Measurements from ENCODE around the gene ADIPOQ. TPM values are rescaled to one million over a fixed set of nuclear protein-coding genes. Genes with fewer than 3 reads are reported as not detected.
A peak's percentile ranks its signal among the peaks of the same experiment; 100 is the strongest.
"Not testable (repeated sequence)": the region's sequence is repeated elsewhere in the genome, so short reads cannot be mapped to it uniquely, and the experiment has no call there.

The ADIPOQ gene
- total RNA-seq, 2 experiments from 2014 or later = not detected

DNA sequence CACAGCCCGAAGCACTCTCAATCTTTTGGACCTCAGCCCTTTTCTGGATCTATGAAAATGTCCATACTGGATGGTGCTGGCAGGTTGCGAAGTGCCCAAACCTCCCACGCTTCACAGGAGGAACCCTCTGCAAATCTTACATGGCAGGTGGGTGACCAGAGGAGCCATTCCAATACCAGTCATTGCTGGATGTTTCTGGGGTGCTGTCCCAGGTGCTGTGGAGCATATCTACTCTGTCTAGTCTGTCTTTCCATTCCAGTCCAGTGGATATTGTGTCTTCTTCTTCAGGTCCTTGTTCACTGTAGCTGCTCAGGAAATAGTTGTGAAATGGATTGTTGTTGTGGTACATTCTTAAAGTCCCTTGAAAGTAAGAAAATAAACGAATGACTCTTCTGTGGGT, 10.7 kb upstream of the ADIPOQ start:
- no peak for DNase-seq
- ChIA-PET POLR2A (no interaction called here), CTCF (no interaction called here)
- Mint-ChIP-seq H3K9me3 (no peaks in the 10 kb centered on the region), H3K27me3 (peaks cover 66% of the 10 kb centered on the region), H3K4me1 (peaks cover 8% of the 10 kb centered on the region), H3K27ac (no peak overlapping the region), H3K36me3 (ENCODE audit: low read depth) (no peaks in the 10 kb centered on the region), H3K4me3 (no peak overlapping the region)

DNA sequence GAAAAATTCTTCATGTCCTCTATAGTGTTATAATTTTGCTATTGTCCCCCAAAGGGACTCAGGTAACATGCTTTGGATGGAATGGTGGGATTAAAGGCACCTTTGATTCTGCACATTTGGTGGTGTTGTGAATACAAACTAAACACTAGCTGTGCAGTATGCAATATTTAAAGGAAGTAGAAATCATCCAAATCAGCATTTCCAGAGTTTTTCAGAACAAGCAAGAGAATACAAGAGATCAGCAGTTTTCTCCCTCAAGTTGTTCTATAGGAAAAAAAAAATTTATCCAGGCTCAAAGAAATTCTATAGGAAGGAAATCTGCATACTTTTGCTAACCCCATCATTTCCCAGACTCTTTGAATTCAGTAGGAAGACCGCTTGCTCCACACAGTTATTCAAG, 10.2 kb upstream of the ADIPOQ start:
- H3K4me3 Mint-ChIP-seq = no peak overlapping the region
- ChIA-PET CTCF (no interaction called here), POLR2A (no interaction called here)
- peaks cover 6% of the 10 kb centered on the region for H3K4me1 Mint-ChIP-seq
- peaks cover 66% of the 10 kb centered on the region for H3K27me3 Mint-ChIP-seq
- no peak for DNase-seq
- H3K36me3 Mint-ChIP-seq (ENCODE audit: low read depth) = no peaks in the 10 kb centered on the region
- H3K27ac Mint-ChIP-seq = no peak overlapping the region
- H3K9me3 Mint-ChIP-seq = no peaks in the 10 kb centered on the region

DNA sequence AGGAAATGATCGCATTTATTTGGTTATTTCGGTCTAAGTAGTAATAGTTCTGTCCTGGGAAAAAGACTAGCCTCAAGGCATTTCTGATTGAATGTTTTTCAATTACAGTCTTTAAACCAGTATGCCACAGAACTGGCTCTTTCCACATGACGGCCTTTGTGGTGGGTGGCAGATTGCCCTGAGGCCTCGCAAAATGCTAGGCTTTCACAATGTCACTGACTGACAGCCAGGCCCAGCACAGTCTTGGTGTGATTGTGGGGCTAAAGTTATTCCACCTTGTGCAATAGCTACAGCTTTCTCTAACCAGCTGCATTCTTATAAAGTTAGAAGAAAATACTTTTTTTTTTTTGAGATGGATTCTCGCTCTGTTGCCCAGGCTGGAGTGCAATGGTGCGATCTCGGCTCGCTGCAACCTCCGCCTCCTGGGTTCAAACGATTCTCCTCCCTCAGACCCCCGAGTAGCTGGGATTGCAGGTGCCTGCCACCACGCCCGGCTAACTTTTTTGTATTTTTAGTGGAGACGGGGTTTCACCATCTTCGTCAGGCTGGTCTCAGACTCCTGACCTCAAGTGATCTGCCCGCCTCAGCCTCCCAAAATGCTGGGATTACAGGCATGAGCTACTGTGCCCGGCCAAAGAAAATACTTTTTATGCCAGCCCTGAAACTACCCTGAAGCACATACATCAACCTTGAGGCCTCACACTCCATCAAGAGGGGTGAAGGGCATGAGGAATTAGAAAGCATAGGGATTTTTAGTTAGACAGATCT, 2.5 kb upstream of the ADIPOQ start:
- H3K4me1 Mint-ChIP-seq = no peaks in the 10 kb centered on the region
- CTCF ChIA-PET = interaction anchor here (0.6 to 2.5 kb wide), 5 partner anchors 9 to 348 kb away, joined by 3 to 7 read pairs (median 3); no protein-coding TSS in a partner anchor

DNA sequence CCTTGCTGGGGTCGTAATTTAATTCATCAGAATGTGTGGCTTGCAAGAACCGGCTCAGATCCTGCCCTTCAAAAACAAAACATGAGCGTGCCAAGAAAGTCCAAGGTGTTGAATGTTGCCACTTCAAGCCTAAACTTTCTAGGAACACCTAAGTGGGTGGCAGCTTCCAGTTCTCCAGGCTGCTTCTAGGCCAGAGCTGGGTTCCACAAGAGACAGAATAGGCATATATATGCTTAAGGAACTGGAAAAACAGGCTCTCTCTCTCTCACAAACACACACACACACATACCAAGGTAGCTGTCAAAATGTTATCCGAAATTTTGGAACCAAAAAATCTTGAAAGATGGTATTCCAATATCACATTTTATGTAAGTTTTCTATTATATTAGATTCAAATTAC, 890 bp upstream of the ADIPOQ start:
- POLR2A ChIA-PET = interaction anchor here (0.7 kb wide), 1 partner anchor 333 kb away, joined by 3 read pairs; no protein-coding TSS in a partner anchor
- Mint-ChIP-seq H3K9me3 (no peaks in the 10 kb centered on the region), H3K4me1 (no peaks in the 10 kb centered on the region), H3K36me3 (ENCODE audit: low read depth) (no peaks in the 10 kb centered on the region), H3K4me3 (no peak overlapping the region), H3K27me3 (peaks cover 8% of the 10 kb centered on the region), H3K27ac (no peak overlapping the region)
- CTCF ChIA-PET = interaction anchor here (0.5 to 2.5 kb wide), 3 partner anchors 8 to 260 kb away, joined by 3 to 7 read pairs (median 3); no protein-coding TSS in a partner anchor
- no peak for DNase-seq

More for the DNA sequence above, 2.5 kb upstream of the ADIPOQ start:
- Mint-ChIP-seq H3K4me3 (no peak overlapping the region), H3K27ac (no peak overlapping the region), H3K36me3 (ENCODE audit: low read depth) (no peaks in the 10 kb centered on the region), H3K9me3 (no peaks in the 10 kb centered on the region), H3K27me3 (peaks cover 6% of the 10 kb centered on the region)
- DNase-seq = no peak
- POLR2A ChIA-PET = no interaction called here

DNA sequence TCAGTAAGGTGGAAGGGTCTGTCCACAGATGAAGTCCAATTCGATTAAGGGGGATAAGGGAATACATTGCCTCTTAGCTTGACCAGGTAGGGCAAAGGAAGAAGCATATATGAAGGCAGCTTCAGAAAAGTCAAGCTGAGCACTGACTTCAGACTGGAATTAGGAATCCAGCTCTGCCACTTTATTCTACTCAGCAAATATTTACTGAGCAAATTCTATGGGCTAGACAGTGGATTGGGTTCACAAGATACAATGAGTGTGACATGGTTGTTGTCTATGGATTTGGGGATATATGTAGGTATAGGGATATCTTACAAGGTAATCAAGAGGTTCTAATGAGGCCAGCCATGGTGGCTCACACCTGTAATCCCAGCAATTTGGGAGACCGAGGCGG, 526 bp downstream of the ADIPOQ start:
- Mint-ChIP-seq H3K27ac (no peak overlapping the region), H3K4me1 (peaks cover 2% of the 10 kb centered on the region), H3K36me3 (ENCODE audit: low read depth) (no peaks in the 10 kb centered on the region), H3K9me3 (no peaks in the 10 kb centered on the region), H3K27me3 (peaks cover 14% of the 10 kb centered on the region), H3K4me3 (no peak overlapping the region)
- no peak for DNase-seq
- CTCF ChIA-PET = interaction anchor here (1.2 kb wide), 1 partner anchor 13 kb away, joined by 3 read pairs; no protein-coding TSS in a partner anchor
- POLR2A ChIA-PET = no interaction called here

DNA sequence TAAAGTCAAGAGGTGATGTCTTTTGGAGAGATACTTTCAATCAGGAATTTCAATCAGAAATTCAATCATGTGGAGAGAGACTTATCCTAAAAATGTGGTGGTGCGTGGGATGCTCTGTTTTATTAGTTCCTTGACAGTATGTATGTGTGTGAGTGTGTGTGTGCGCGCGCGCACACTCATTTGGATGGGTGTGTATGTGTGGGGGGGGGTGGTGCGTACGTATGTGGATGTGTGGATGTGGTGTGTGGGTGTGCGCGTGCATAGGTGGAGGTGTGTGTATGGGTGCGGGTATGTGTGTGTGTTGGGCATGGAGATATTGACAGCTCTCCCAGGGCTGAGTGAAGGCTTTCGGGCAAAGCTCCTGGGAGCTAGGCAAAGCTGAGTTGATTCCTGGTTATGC, 2.4 kb downstream of the ADIPOQ start:
- H3K4me1 Mint-ChIP-seq = peaks cover 9% of the 10 kb centered on the region
- H3K27ac Mint-ChIP-seq = no peak overlapping the region
- H3K27me3 Mint-ChIP-seq = peaks cover 14% of the 10 kb centered on the region
- no peaks in the 10 kb centered on the region for H3K9me3 Mint-ChIP-seq
- ChIA-PET CTCF (interaction anchor here (0.6 to 0.8 kb wide), 3 partner anchors 24 to 236 kb away, joined by 3 to 4 read pairs (median 3); no protein-coding TSS in a partner anchor), POLR2A (no interaction called here)
- no peak overlapping the region for H3K4me3 Mint-ChIP-seq
- DNase-seq = no peak
- H3K36me3 Mint-ChIP-seq (ENCODE audit: low read depth) = no peaks in the 10 kb centered on the region

DNA sequence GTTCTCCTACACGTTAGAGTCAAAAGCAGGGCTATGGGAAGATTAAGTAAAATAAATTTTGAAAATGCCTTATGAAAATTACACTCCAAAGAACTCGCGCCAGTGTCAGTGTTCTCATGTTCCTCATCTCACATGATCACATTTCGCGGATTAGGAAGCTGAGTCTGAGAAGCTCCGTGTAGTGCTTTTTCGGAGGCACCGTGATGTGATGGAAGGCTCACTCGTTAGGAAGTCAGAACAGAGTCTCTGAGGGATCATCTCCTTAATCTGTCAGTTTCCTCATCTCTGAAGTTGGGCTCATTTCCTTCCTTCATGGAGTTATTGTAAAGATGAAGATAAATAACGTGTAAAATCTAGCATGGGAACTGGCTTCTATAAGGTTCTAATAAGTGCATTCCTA, 3.2 kb downstream of the ADIPOQ start:
- Mint-ChIP-seq H3K36me3 (ENCODE audit: low read depth) (no peaks in the 10 kb centered on the region), H3K27ac (no peak overlapping the region), H3K4me1 (peaks cover 14% of the 10 kb centered on the region), H3K9me3 (no peaks in the 10 kb centered on the region), H3K27me3 (peaks cover 14% of the 10 kb centered on the region), H3K4me3 (no peak overlapping the region)
- no peak for DNase-seq
- POLR2A ChIA-PET = no interaction called here
- CTCF ChIA-PET = interaction anchor here (0.6 to 1.7 kb wide), 2 partner anchors 103 to 293 kb away, joined by 3 read pairs; partner anchors contain the start of gene RPL39L

DNA sequence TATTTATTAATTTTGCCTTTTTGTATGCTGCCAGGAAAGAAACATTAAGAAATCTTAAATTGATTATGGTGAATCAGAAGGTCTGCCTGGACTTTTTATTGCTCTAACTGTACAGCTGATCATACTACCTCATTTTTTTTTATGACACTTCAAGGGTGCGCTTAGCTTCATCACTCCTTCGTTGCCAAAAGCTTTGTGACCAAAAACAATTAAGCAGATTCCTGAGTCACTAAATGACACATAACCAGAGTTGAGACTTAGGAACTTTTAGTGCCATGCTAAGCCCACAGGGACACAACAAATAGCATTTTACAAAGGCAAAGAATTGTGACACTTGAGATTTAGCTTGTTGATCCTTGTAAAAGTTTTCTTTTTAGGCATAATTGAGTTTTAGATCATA, 4.9 kb downstream of the ADIPOQ start:
- CTCF ChIA-PET = interaction anchor here (1.0 to 1.7 kb wide), 4 partner anchors 9 to 292 kb away, joined by 3 to 5 read pairs (median 4); partner anchors contain the start of gene RPL39L
- no peak for DNase-seq
- Mint-ChIP-seq H3K4me3 (no peak overlapping the region), H3K4me1 (peaks cover 23% of the 10 kb centered on the region), H3K27ac (no peak overlapping the region), H3K9me3 (peaks cover 3% of the 10 kb centered on the region), H3K36me3 (ENCODE audit: low read depth) (peaks cover 5% of the 10 kb centered on the region), H3K27me3 (peaks cover 14% of the 10 kb centered on the region)
- POLR2A ChIA-PET = no interaction called here

DNA sequence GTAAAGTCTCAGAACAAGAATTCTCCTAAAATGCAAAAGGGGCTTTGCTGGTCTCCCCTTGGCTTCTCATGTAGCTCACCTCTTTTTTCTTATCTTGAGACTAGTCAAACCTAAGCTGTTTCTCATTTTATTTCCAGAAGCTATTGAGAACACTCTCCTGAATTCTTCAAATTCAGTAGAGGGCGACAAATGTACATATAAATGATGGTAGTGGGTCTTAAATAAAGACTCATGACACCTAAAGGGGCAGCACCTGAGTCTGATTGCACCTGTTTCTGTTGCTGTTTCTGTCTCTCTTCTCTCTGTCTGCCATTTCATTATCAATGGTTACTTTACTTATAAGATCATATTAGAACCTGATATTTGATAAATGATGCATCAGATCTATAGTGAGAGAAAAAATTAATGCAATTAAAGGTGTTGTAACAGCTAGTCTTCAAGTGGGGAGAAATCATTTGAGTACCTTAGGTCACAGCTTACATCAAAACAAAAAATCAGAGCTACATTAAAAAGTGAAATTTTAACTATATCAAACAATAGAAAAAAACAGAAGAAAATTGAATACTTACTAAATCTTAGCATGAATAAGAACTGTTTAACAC, 7.0 kb downstream of the ADIPOQ start:
- Mint-ChIP-seq H3K36me3 (ENCODE audit: low read depth) (peaks cover 9% of the 10 kb centered on the region), H3K27ac (peak overlapping the region; percentile 33), H3K9me3 (peaks cover 8% of the 10 kb centered on the region), H3K27me3 (peaks cover 14% of the 10 kb centered on the region), H3K4me3 (no peak overlapping the region), H3K4me1 (peaks cover 23% of the 10 kb centered on the region)
- POLR2A ChIA-PET = interaction anchor here (0.6 to 1.3 kb wide), 4 partner anchors 60 to 82 kb away, joined by 3 to 10 read pairs (median 3); no protein-coding TSS in a partner anchor
- CTCF ChIA-PET = interaction anchor here (0.6 to 1.9 kb wide), 23 partner anchors 9 to 316 kb away, joined by 3 to 14 read pairs (median 3); partner anchors contain the start of gene ST6GAL1
- DNase-seq = peak; percentile 40

DNA sequence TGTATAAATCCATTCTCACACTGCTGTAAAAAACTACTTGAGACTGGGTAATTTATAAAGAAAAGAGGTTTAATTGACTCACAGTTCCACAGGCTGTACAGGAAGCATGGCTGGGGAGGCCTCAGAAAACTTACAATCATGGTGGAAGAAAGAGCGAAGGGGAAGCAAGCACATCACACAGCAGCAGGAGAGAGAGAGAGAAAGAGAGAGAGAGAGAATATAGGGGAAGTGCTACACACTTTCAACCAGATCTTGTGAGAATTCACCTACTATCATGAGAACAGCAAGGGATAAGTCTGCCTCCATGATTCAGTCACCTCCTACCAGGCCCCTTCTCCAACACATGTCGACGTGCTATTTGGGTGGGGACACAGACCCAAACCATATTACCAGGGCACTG, 9.3 kb downstream of the ADIPOQ start:
- H3K4me3 Mint-ChIP-seq; H3K27me3 Mint-ChIP-seq; POLR2A ChIA-PET; DNase-seq; H3K36me3 Mint-ChIP-seq (ENCODE audit: low read depth): not testable (repeated sequence)
- CTCF ChIA-PET = interaction anchor here (0.7 to 1.0 kb wide), 2 partner anchors 14 to 165 kb away, joined by 3 to 4 read pairs; no protein-coding TSS in a partner anchor
- Mint-ChIP-seq H3K4me1 (peaks cover 23% of the 10 kb centered on the region), H3K27ac (peak overlapping the region; percentile 38), H3K9me3 (peaks cover 10% of the 10 kb centered on the region)

DNA sequence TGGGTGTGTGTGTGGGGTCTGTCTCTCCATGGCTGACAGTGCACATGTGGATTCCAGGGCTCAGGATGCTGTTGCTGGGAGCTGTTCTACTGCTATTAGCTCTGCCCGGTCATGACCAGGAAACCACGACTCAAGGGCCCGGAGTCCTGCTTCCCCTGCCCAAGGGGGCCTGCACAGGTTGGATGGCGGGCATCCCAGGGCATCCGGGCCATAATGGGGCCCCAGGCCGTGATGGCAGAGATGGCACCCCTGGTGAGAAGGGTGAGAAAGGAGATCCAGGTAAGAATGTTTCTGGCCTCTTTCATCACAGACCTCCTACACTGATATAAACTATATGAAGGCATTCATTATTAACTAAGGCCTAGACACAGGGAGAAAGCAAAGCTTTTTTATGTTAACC, 10.5 kb downstream of the ADIPOQ start:
- POLR2A ChIA-PET = no interaction called here
- Mint-ChIP-seq H3K36me3 (ENCODE audit: low read depth) (peaks cover 9% of the 10 kb centered on the region), H3K27me3 (no peaks in the 10 kb centered on the region), H3K9me3 (peaks cover 10% of the 10 kb centered on the region), H3K27ac (no peak overlapping the region), H3K4me3 (no peak overlapping the region), H3K4me1 (peaks cover 21% of the 10 kb centered on the region)
- CTCF ChIA-PET = interaction anchor here (0.6 to 0.9 kb wide), 2 partner anchors 85 to 286 kb away, joined by 3 read pairs; partner anchors contain the start of gene RPL39L
- no peak for DNase-seq

DNA sequence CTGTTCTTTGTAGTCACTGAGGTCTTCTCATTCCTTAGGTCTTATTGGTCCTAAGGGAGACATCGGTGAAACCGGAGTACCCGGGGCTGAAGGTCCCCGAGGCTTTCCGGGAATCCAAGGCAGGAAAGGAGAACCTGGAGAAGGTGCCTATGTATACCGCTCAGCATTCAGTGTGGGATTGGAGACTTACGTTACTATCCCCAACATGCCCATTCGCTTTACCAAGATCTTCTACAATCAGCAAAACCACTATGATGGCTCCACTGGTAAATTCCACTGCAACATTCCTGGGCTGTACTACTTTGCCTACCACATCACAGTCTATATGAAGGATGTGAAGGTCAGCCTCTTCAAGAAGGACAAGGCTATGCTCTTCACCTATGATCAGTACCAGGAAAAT, 11.6 kb downstream of the ADIPOQ start:
- Mint-ChIP-seq H3K27me3 (no peaks in the 10 kb centered on the region), H3K4me3 (no peak overlapping the region), H3K36me3 (ENCODE audit: low read depth) (peaks cover 9% of the 10 kb centered on the region), H3K27ac (no peak overlapping the region), H3K9me3 (peaks cover 10% of the 10 kb centered on the region), H3K4me1 (peaks cover 21% of the 10 kb centered on the region)
- POLR2A ChIA-PET = no interaction called here
- CTCF ChIA-PET = interaction anchor here (0.6 to 1.5 kb wide), 2 partner anchors 80 to 285 kb away, joined by 3 read pairs; partner anchors contain the start of gene RPL39L
- DNase-seq = no peak

DNA sequence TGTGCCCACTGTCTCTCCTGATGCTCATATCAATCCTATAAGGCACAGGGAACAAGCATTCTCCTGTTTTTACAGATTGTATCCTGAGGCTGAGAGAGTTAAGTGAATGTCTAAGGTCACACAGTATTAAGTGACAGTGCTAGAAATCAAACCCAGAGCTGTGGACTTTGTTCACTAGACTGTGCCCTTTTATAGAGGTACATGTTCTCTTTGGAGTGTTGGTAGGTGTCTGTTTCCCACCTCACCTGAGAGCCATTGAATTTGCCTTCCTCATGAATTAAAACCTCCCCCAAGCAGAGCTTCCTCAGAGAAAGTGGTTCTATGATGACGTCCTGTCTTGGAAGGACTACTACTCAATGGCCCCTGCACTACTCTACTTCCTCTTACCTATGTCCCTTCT, 12.4 kb downstream of the ADIPOQ start:
- peaks cover 14% of the 10 kb centered on the region for H3K4me1 Mint-ChIP-seq
- H3K27ac Mint-ChIP-seq = no peak overlapping the region
- no peak overlapping the region for H3K4me3 Mint-ChIP-seq
- no peaks in the 10 kb centered on the region for H3K27me3 Mint-ChIP-seq
- peaks cover 15% of the 10 kb centered on the region for H3K9me3 Mint-ChIP-seq
- ChIA-PET CTCF (interaction anchor here (1.1 to 1.5 kb wide), 2 partner anchors 27 to 285 kb away, joined by 3 read pairs; partner anchors contain the start of gene RPL39L), POLR2A (no interaction called here)
- peaks cover 14% of the 10 kb centered on the region for H3K36me3 Mint-ChIP-seq (ENCODE audit: low read depth)
- no peak for DNase-seq

Data from activated CD4-positive, alpha-beta T cell treated with anti-CD3 and anti-CD28 coated beads, Interleukin-2, amount 10 ng/mL, durations not matched to agents 7 days and 5 days (primary cell).